ENCODE results near the gene RFC1. TPM values are rescaled to one million over a fixed set of nuclear protein-coding genes. Genes with fewer than 3 reads are reported as not detected.
"Not testable (repeated sequence)": the region's sequence is repeated elsewhere in the genome, so short reads cannot be mapped to it uniquely, and the experiment has no call there.

The RFC1 gene
- total and polyA plus RNA-seq, 2 donors from 2014 or later, result 14.5 to 38.4 TPM

- no peak for FAIRE-seq
- intact Hi-C loops (cut with DNase I), result no loop called here
- no peak overlapping the region for H3K4me3 ChIP-seq (ENCODE audit: low read length in 3 of 3)
- H3K9me3 ChIP-seq (ENCODE audit: control insufficient read depth in 2 of 3, insufficient read depth in 1 of 3, low read length in 3 of 3), result no peaks in the 10 kb centered on the region
- TF ChIP-seq, protein P1, sequence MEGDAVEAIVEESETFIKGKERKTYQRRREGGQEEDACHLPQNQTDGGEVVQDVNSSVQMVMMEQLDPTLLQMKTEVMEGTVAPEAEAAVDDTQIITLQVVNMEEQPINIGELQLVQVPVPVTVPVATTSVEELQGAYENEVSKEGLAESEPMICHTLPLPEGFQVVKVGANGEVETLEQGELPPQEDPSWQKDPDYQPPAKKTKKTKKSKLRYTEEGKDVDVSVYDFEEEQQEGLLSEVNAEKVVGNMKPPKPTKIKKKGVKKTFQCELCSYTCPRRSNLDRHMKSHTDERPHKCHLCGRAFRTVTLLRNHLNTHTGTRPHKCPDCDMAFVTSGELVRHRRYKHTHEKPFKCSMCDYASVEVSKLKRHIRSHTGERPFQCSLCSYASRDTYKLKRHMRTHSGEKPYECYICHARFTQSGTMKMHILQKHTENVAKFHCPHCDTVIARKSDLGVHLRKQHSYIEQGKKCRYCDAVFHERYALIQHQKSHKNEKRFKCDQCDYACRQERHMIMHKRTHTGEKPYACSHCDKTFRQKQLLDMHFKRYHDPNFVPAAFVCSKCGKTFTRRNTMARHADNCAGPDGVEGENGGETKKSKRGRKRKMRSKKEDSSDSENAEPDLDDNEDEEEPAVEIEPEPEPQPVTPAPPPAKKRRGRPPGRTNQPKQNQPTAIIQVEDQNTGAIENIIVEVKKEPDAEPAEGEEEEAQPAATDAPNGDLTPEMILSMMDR (IDR thresholded peaks at IDR 0.05; ENCODE audit: borderline replicate concordance, extremely low read depth, insufficient read depth), result peak; percentile 26
- H3K36me3 ChIP-seq (ENCODE audit: control insufficient read depth in 2 of 3, insufficient read depth in 3 of 3, low read length in 3 of 3), result no peaks in the 10 kb centered on the region
- H3K27me3 ChIP-seq (ENCODE audit: control insufficient read depth, insufficient read depth, low read length), result no peaks in the 10 kb centered on the region
- no peak overlapping the region for H3K9ac ChIP-seq (ENCODE audit: low read length in 3 of 3)
- DNase-seq, result no peak
- no peak overlapping the region for H3K27ac ChIP-seq (ENCODE audit: low read depth in 2 of 2, low read length in 2 of 2)
- H3K4me1 ChIP-seq (ENCODE audit: control insufficient read depth in 2 of 3, insufficient read depth in 2 of 3, low read depth in 1 of 3, low read length in 3 of 3), result no peaks in the 10 kb centered on the region
Measured at GRCh38 chr4:39410415-39410814, 44.3 kb upstream of the RFC1 start.

- no peak overlapping the region for H3K9ac ChIP-seq (ENCODE audit: low read length in 3 of 3)
- no peak for DNase-seq
- intact Hi-C loops (cut with DNase I), result no loop called here
Measured at GRCh38 chr4:39407584-39407885, 41.4 kb upstream of the RFC1 start.

DNA sequence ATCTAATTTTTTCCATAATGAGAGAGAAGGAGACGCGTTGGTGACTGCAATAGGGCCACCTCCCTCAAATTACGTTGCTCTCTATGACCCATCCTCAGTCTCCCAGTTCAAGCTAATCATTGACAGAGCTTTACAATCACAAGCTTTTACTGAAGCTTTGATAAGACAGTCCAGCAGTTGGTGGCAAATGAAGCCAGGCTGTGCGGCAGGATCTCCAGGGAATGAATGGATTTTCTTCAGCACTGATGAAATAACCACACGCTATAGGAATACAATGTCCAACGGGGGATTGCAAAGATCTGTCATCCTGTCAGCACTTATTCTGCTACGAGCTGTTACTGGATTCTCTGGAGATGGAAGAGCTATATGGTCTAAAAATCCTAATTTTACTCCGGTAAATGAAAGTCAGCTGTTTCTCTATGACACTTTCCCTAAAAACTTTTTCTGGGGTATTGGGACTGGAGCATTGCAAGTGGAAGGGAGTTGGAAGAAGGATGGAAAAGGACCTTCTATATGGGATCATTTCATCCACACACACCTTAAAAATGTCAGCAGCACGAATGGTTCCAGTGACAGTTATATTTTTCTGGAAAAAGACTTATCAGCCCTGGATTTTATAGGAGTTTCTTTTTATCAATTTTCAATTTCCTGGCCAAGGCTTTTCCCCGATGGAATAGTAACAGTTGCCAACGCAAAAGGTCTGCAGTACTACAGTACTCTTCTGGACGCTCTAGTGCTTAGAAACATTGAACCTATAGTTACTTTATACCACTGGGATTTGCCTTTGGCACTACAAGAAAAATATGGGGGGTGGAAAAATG, 40.8 kb upstream of the RFC1 start, which contains the start of gene KLB:
Gene KLB, plus strand, starts transcription at position 168 of the 821 bp plus-strand sequence. Its CDS starts 20 bp downstream, at position 188.
- peak within 1 kb of the TSS in 1 of 3 donors; percentile 20 for H3K4me3 ChIP-seq (ENCODE audit: low read length in 3 of 3)
- TF ChIP-seq, protein P1 (IDR thresholded peaks at IDR 0.05; ENCODE audit: borderline replicate concordance, extremely low read depth, insufficient read depth), result no peak
- intact Hi-C loops (cut with DNase I), result no loop called here
- no peaks in the 10 kb centered on the region for H3K4me1 ChIP-seq (ENCODE audit: control insufficient read depth in 2 of 3, insufficient read depth in 2 of 3, low read depth in 1 of 3, low read length in 3 of 3)
- H3K9me3 ChIP-seq (ENCODE audit: control insufficient read depth in 2 of 3, insufficient read depth in 1 of 3, low read length in 3 of 3), result no peaks in the 10 kb centered on the region
- H3K36me3 ChIP-seq (ENCODE audit: control insufficient read depth in 2 of 3, insufficient read depth in 3 of 3, low read length in 3 of 3), result no peaks in the 10 kb centered on the region
- H3K9ac ChIP-seq (ENCODE audit: low read length in 3 of 3), result no peak within 1 kb of the TSS
- H3K27ac ChIP-seq (ENCODE audit: low read depth in 2 of 2, low read length in 2 of 2), result no peak within 1 kb of the TSS
- FAIRE-seq (no peak), DNase-seq (peak in 1 of 5 donors; percentile 13)
- H3K27me3 ChIP-seq (ENCODE audit: control insufficient read depth, insufficient read depth, low read length), result no peaks in the 10 kb centered on the region

More at GRCh38 chr4:39407584-39407885, 41.4 kb upstream of the RFC1 start:
- Histone ChIP-seq H3K27me3 (ENCODE audit: control insufficient read depth, insufficient read depth, low read length) (no peaks in the 10 kb centered on the region), H3K36me3 (ENCODE audit: control insufficient read depth in 2 of 3, insufficient read depth in 3 of 3, low read length in 3 of 3) (no peaks in the 10 kb centered on the region), H3K27ac (ENCODE audit: low read depth in 2 of 2, low read length in 2 of 2) (no peak overlapping the region), H3K4me3 (ENCODE audit: low read length in 3 of 3) (no peak overlapping the region), H3K4me1 (ENCODE audit: control insufficient read depth in 2 of 3, insufficient read depth in 2 of 3, low read depth in 1 of 3, low read length in 3 of 3) (no peaks in the 10 kb centered on the region), H3K9me3 (ENCODE audit: control insufficient read depth in 2 of 3, insufficient read depth in 1 of 3, low read length in 3 of 3) (no peaks in the 10 kb centered on the region)
- TF ChIP-seq, protein P1 (IDR thresholded peaks at IDR 0.05; ENCODE audit: borderline replicate concordance, extremely low read depth, insufficient read depth), result no peak
- no peak for FAIRE-seq

DNA sequence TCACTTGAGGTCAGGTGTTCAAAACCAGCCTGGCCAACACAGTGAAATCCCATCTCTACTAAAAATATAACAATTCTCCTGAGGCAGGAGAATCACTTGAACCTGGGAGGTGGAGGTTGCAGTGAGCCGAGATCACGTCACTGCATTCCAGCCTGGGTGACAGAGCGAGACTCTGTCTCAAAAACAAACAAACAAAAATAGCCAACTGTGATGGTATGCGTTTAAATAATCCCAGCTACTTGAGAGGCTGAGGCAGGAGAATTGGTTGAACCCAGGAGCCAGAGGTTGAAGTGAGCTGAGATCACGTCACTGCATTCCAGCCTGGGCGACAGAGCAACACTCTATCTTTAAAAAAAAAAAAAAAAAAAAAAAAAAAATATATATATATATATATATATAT, 35.5 kb upstream of the RFC1 start:
- H3K36me3 ChIP-seq (ENCODE audit: control insufficient read depth in 2 of 3, insufficient read depth in 3 of 3, low read length in 3 of 3); H3K9ac ChIP-seq (ENCODE audit: low read length in 3 of 3); H3K27ac ChIP-seq (ENCODE audit: low read depth in 2 of 2, low read length in 2 of 2); FAIRE-seq; H3K4me3 ChIP-seq (ENCODE audit: low read length in 3 of 3); H3K9me3 ChIP-seq (ENCODE audit: control insufficient read depth in 2 of 3, insufficient read depth in 1 of 3, low read length in 3 of 3); intact Hi-C loops (cut with DNase I); H3K4me1 ChIP-seq (ENCODE audit: control insufficient read depth in 2 of 3, insufficient read depth in 2 of 3, low read depth in 1 of 3, low read length in 3 of 3); H3K27me3 ChIP-seq (ENCODE audit: control insufficient read depth, insufficient read depth, low read length): not testable (repeated sequence)
- DNase-seq, result peak in 1 of 5 donors; percentile 21

All from kidney (tissue), 14 donors.